ENCODE measurements around the gene YTHDC2.

YTHDC2 gene

GRCh38 chr5:113527746-113528145 lies 14.3 kb downstream of the YTHDC2 start:
- TF ChIP-seq CTCF (IDR thresholded peaks at IDR 0.05; ENCODE audit: low read length), result no peak
- no peak for TF ChIP-seq EZH2 (IDR thresholded peaks at IDR 0.05; ENCODE audit: borderline replicate concordance, low read length)
- Histone ChIP-seq H3K79me2 (ENCODE audit: insufficient read depth, low read length) (peaks cover 26% of the 10 kb centered on the region), H3K36me3 (ENCODE audit: insufficient read depth, low read length) (peaks cover 64% of the 10 kb centered on the region), H3F3A (ENCODE audit: insufficient read depth, low read length) (no peaks in the 10 kb centered on the region), H3K4me3 (ENCODE audit: low read depth, low read length, poor library complexity, severe bottlenecking) (no peak overlapping the region), H4K20me1 (ENCODE audit: insufficient read depth, low read length) (no peaks in the 10 kb centered on the region), H2AFZ (ENCODE audit: low read length) (no peak overlapping the region), H3K27me3 (ENCODE audit: insufficient read depth, low read length) (no peaks in the 10 kb centered on the region), H3K27ac (ENCODE audit: low read depth, low read length, poor library complexity, severe bottlenecking) (no peak overlapping the region), H3K9me3 (ENCODE audit: low read length) (peaks cover 11% of the 10 kb centered on the region), H3K9me2 (ENCODE audit: low read depth, low read length) (no peaks in the 10 kb centered on the region), H3K9ac (ENCODE audit: low read length) (no peak overlapping the region), H3K4me1 (ENCODE audit: insufficient read depth, low read length, severe bottlenecking) (peaks cover 27% of the 10 kb centered on the region), H3K4me2 (ENCODE audit: low read length) (no peak overlapping the region)

DNA sequence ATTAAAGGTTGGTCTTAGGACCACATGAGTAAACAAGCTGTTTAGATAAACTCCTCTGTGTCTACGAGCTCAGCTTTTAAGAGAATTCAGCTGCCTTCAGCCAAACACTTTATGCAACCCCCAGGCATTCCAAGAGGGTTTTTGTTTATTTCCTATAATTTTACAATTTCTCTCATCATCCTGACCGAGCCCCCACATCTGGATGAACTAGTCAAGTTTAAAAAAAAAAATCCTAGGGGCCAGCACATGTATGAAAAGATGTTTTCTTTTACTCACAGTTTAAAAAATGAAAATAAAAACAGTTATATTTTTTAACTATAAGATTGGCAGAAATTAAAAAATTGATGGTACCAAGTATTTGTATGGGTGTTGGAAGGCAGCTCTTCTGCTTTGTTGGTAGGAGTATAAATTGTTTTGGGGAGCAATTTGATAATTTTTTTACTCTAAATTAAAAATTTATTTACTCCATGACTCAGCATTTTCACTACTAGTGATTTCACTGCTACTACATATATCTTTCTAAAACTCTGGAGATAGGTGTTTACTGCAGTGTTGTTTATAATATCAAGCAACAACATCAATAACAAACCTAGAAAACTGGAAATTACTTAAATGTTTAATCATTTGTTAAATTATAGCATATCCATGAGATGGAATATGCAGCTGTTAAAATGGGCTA lies 18.1 kb downstream of the YTHDC2 start:
- H3K36me3 ChIP-seq (ENCODE audit: insufficient read depth, low read length), result peaks cover 89% of the 10 kb centered on the region
- no peaks in the 10 kb centered on the region for H3F3A ChIP-seq (ENCODE audit: insufficient read depth, low read length)
- no peaks in the 10 kb centered on the region for H3K9me2 ChIP-seq (ENCODE audit: low read depth, low read length)
- H3K4me1 ChIP-seq (ENCODE audit: insufficient read depth, low read length, severe bottlenecking), result no peaks in the 10 kb centered on the region
- H2AFZ ChIP-seq (ENCODE audit: low read length), result no peak overlapping the region
- no peak overlapping the region for H3K27ac ChIP-seq (ENCODE audit: low read depth, low read length, poor library complexity, severe bottlenecking)
- no peaks in the 10 kb centered on the region for H4K20me1 ChIP-seq (ENCODE audit: insufficient read depth, low read length)
- no peak overlapping the region for H3K4me3 ChIP-seq (ENCODE audit: low read depth, low read length, poor library complexity, severe bottlenecking)
- H3K9ac ChIP-seq (ENCODE audit: low read length), result no peak overlapping the region
- TF ChIP-seq CTCF (IDR thresholded peaks at IDR 0.05; ENCODE audit: low read length) (no peak), EZH2 (IDR thresholded peaks at IDR 0.05; ENCODE audit: borderline replicate concordance, low read length) (no peak)
- peaks cover 12% of the 10 kb centered on the region for H3K9me3 ChIP-seq (ENCODE audit: low read length)
- H3K27me3 ChIP-seq (ENCODE audit: insufficient read depth, low read length), result no peaks in the 10 kb centered on the region
- no peaks in the 10 kb centered on the region; the same call in 1 of the 2 replicates for H3K79me2 ChIP-seq (ENCODE audit: insufficient read depth, low read length)
- no peak overlapping the region for H3K4me2 ChIP-seq (ENCODE audit: low read length)

- Histone ChIP-seq H3F3A (ENCODE audit: insufficient read depth, low read length) (no peaks in the 10 kb centered on the region), H3K4me3 (ENCODE audit: low read depth, low read length, poor library complexity, severe bottlenecking) (no peak overlapping the region), H3K36me3 (ENCODE audit: insufficient read depth, low read length) (peaks cover 80% of the 10 kb centered on the region), H3K9me2 (ENCODE audit: low read depth, low read length) (no peaks in the 10 kb centered on the region), H3K9me3 (ENCODE audit: low read length) (no peaks in the 10 kb centered on the region), H3K9ac (ENCODE audit: low read length) (no peak overlapping the region), H4K20me1 (ENCODE audit: insufficient read depth, low read length) (no peaks in the 10 kb centered on the region), H3K27ac (ENCODE audit: low read depth, low read length, poor library complexity, severe bottlenecking) (no peak overlapping the region), H3K4me2 (ENCODE audit: low read length) (no peak overlapping the region), H3K27me3 (ENCODE audit: insufficient read depth, low read length) (no peaks in the 10 kb centered on the region), H3K4me1 (ENCODE audit: insufficient read depth, low read length, severe bottlenecking) (no peaks in the 10 kb centered on the region), H3K79me2 (ENCODE audit: insufficient read depth, low read length) (no peaks in the 10 kb centered on the region), H2AFZ (ENCODE audit: low read length) (no peak overlapping the region)
- TF ChIP-seq CTCF (IDR thresholded peaks at IDR 0.05; ENCODE audit: low read length) (no peak), EZH2 (IDR thresholded peaks at IDR 0.05; ENCODE audit: borderline replicate concordance, low read length) (no peak)
Measured at GRCh38 chr5:113538313-113538712, 24.8 kb downstream of the YTHDC2 start.

Measured in OCI-LY1 (cell line).